ENCODE measurements around the gene FLAD1. TPM values are rescaled to one million over a fixed set of nuclear protein-coding genes. Genes with fewer than 3 reads are reported as not detected.

Gene FLAD1
- total RNA-seq, 2 experiments from 2014 or later: 62.8 to 63.2 TPM

DNA sequence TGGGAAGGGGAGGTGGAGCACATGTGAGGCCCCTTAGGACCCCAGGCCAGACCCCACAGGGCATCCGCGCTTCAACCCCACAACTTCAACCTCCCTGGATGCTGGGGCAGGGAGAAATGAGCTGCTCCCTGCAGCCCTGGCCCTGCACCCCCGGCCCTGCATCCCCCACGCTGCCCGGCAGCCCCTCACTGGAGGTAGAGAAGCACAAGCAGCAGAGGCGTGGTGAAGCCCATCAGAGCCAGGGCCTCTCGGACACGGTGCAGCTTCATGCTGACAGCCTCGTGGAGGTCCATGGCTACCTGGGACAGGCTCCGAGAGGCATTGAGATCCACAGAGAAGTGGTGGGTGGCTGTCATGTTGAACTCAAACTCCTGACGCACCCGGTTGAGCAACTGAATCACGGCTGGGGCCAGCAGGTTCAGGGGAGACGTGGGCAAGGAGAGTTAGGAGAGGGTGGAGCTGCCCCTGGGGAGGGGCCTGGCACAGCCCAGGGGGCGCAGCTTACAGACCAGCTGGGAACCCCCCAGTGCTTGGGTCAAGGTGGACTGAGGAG, 47.2 kb downstream of the FLAD1 start:
- POLR2A ChIA-PET: interaction anchor here (0.6 kb wide), 1 partner anchor 121 kb away, joined by 6 read pairs; no protein-coding TSS in a partner anchor
- CTCF ChIA-PET: interaction anchor here (1.0 to 1.1 kb wide), 2 partner anchors 13 to 71 kb away, joined by 3 to 4 read pairs; no protein-coding TSS in a partner anchor

GRCh38 chr1:155030899-155031298, 47.8 kb downstream of the FLAD1 start:
- POLR2A ChIA-PET: interaction anchor here (0.6 kb wide), 1 partner anchor 121 kb away, joined by 6 read pairs; no protein-coding TSS in a partner anchor

GRCh38 chr1:155032886-155033285, 49.7 kb downstream of the FLAD1 start:
- ChIA-PET CTCF (interaction anchor here (1.6 to 2.1 kb wide), 2 partner anchors 12 to 52 kb away, joined by 6 to 7 read pairs; no protein-coding TSS in a partner anchor), POLR2A (no interaction called here)

More at GRCh38 chr1:155030899-155031298, 47.8 kb downstream of the FLAD1 start:
- CTCF ChIA-PET: interaction anchor here (1.0 to 1.1 kb wide), 2 partner anchors 14 to 72 kb away, joined by 3 to 4 read pairs; no protein-coding TSS in a partner anchor

DNA sequence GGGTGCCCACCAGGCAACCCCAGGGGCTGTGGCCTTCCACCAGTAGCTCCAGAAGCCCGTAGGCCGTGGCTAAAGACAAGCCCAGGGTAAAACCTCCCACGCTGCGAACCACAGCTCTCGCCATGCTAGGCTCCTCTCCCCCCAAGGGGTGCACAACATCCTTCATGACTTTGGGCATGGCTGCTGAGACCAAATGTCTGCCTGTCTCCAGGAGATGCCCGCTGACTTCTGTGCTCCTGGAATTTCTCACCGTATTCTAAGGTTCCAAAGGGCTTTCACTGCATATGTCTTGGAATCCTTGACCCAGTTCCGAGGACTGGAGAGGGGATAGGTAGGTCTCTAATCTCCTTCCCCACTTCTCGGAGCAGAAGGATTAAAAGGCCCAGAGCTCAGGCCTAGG, 50.4 kb downstream of the FLAD1 start, which contains the start of the genes DCST1 and DCST2:
DCST1 (plus strand) TSS at position 301 of the 400 bp plus-strand sequence. CDS start 213 bp downstream, outside the sequence.
DCST2 (minus strand) TSS at position 258 of the 400 bp plus-strand sequence; CDS start at position 178, 80 bp downstream.
- ChIA-PET CTCF (interaction anchor here (1.0 to 2.1 kb wide), 3 partner anchors 11 to 52 kb away, joined by 3 to 7 read pairs (median 6); no protein-coding TSS in a partner anchor), POLR2A (no interaction called here)

DNA sequence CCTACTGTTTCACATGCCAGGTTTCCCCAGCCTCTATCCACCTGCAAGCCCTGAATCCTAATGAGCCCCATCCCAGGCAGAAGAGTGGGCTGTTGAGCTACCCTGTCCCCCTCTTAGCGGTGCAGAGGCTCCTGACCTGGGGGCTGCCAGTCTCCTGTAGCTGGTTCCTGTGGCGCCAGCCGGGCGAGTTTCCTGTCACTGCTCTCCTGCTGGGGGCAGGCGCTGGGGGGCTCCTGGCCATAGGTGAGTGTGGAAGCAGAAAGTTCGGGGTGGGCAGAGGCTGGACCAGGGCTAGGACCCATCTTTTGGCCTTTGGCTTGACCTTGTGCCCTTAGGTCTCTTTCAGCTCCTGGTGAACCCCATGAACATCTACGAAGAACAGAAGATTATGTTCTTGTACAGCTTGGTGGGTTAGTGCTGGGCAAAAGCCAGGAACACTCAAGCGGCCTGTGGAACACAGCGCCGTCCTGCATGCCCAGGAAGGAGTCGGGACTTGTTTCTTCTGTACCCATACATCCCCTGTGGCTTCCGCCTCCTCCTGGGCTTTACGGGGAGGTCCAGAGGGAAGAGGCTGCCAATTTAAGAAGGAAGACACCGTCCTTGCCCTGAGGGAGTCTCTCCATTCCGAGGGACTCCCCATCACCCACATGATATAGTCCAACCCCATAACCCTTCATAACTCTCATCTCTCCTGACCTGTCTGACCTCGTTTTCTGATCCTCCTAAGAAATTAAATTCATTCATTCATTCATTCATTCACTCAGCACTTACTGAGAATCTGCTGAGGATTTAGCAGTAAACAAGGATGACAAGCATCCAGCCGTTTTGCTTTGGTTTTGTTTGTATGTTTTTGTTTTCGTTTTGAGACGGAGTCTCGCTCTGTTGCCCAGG, 51.4 kb downstream of the FLAD1 start:
- CTCF ChIA-PET: interaction anchor here (1.0 to 2.1 kb wide), 3 partner anchors 17 to 51 kb away, joined by 3 to 6 read pairs (median 4); no protein-coding TSS in a partner anchor
- POLR2A ChIA-PET: no interaction called here

DNA sequence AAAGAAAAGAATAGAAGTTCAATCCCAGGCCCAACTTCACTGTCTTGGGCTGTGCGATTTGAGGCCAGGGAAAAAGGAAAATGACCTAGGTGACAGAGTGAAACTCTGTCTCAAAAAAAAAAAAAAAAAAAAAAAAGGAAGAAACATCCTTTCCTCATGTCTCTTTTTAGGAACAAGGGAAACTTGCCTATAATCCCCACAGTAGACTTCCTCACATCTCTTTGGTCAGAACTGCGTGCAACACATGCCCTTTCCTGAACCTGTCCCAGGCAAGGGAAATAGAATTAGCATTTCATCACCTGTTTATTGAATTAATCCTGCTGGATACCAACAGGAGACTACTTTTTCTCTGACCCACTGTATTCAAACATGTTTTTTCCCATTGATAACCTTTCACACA, 52.8 kb downstream of the FLAD1 start:
- CTCF ChIA-PET: interaction anchor here (1.1 kb wide), 1 partner anchor 19 kb away, joined by 4 read pairs; no protein-coding TSS in a partner anchor
- POLR2A ChIA-PET: no interaction called here

DNA sequence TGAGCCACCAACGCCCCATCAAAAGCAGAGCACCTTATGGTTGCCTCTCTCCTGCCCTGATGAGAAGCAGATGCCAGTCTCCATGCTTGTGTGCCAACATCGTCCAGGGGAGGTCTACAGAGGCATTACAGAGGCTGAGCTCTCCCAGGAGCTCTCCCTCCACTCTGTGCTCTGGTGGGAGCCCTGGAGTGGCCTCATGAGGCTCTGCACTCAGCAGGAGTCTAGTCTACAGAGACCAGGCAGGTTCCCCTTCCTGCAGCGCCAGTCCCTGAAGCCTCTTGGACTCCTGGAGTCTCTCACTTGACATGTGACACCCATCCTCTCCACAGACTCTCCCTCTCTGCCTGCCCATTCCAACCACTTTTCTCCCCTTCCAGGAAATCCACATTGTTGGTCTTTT, 53.9 kb downstream of the FLAD1 start:
- ChIA-PET POLR2A (no interaction called here), CTCF (interaction anchor here (2.4 kb wide), 1 partner anchor 14 kb away, joined by 8 read pairs; the partner anchor contains the start of gene ADAM15)

- CTCF ChIA-PET: interaction anchor here (1.0 to 2.4 kb wide), 3 partner anchors 13 to 39 kb away, joined by 3 to 8 read pairs (median 4); partner anchors contain the start of gene ADAM15
- POLR2A ChIA-PET: no interaction called here
Observed at GRCh38 chr1:155037851-155038441, 54.8 kb downstream of the FLAD1 start.

DNA sequence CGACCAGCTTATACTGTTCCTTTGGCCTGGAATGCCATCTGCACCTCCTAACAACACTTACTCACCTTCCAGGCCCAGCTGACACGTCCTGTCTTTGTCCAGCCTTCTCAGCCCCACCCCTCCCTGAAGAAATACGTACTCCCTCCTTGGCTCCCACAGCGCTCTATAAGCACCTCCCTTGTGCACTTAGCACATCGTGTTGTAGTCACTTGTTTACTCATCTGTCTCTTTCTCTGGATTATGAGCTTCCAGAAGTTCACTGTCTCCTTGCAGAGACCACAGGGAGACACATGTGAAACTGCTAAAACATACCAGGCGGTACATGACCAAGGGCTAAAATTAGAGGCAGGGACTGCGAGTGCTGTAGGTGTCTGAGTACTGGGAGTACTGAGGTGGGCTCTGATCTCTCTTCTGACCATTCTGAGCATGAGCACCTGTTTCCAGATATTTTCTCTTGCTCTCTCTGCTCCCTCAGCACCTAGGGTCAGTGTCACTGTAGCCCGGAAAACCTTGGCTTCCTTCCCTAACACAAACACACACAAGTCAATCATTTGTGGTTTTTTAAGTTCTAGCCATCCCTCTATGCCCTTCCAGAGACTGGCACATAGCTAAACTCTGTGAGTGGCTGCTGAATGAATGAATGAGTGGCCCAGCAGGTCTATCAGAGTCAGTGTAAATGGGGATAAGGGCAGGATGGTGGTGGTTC, 55.6 kb downstream of the FLAD1 start:
- ChIA-PET POLR2A (no interaction called here), CTCF (interaction anchor here (0.5 to 2.4 kb wide), 5 partner anchors 12 to 73 kb away, joined by 3 to 8 read pairs (median 4); partner anchors contain the start of gene ADAM15)

DNA sequence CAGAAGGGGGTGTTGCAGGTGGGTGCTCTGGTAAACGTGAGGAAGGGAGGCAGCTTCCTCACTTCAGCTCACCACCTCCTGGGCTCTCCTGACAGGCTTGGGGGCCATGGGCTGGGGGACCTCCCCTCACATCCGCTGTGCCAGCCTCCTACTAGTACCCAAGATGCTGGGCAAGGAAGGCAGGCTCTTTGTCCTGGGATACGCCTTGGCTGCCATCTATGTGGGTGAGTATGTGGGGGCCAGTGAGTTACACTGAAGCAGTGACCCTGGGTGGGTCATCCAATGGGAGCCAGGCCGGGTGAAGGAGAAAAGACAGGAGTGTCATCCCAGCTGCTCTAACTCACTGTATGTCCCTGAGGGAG, 56.1 kb downstream of the FLAD1 start:
- CTCF ChIA-PET: interaction anchor here (0.5 to 2.4 kb wide), 6 partner anchors 12 to 72 kb away, joined by 3 to 8 read pairs (median 4); partner anchors contain the start of gene ADAM15
- POLR2A ChIA-PET: no interaction called here

GRCh38 chr1:155040358-155041093, 57.4 kb downstream of the FLAD1 start:
- ChIA-PET CTCF (interaction anchor here (1.1 to 5.8 kb wide), 5 partner anchors 20 to 44 kb away, joined by 3 to 30 read pairs (median 6); partner anchors contain the start of gene EFNA4), POLR2A (no interaction called here)

Other genes starting within 250 kb of the FLAD1 start
- under 1 TPM; 0.10 to 0.30 TPM for gene KCNN3, start 113.1 kb upstream of the FLAD1 start, total RNA-seq
- gene PMVK, start 46.6 kb upstream of the FLAD1 start, total RNA-seq: 10 to 100 TPM; 42.6 to 44.1 TPM
- gene PBXIP1, start 27.2 kb upstream of the FLAD1 start, total RNA-seq: 10 to 100 TPM; 11.2 to 11.7 TPM
- 10 to 100 TPM; 28.7 to 30.1 TPM for gene PYGO2, start 21.6 kb upstream of the FLAD1 start, total RNA-seq
- gene SHC1, start 12.6 kb upstream of the FLAD1 start, total RNA-seq: 10 to 100 TPM; 31.2 to 36.3 TPM
- 100 to 1,000 TPM; 136 to 137 TPM for gene CKS1B, start 8.7 kb upstream of the FLAD1 start, total RNA-seq
- under 1 TPM in 1 of 2 experiments, not detected in 1; 0.61 TPM for gene LENEP, start 10.2 kb downstream of the FLAD1 start, total RNA-seq
- gene ZBTB7B, start 19.5 kb downstream of the FLAD1 start, total RNA-seq: 10 to 100 TPM; 33.4 to 34.3 TPM
- gene DCST2, start 50.4 kb downstream of the FLAD1 start, total RNA-seq: under 1 TPM in 1 of 2 experiments, not detected in 1; 0.21 TPM
- gene DCST1, start 50.5 kb downstream of the FLAD1 start, total RNA-seq: not detected
- 10 to 100 TPM; 38.5 to 44.6 TPM for gene ADAM15, start 68.0 kb downstream of the FLAD1 start, total RNA-seq
- gene EFNA4, start 80.4 kb downstream of the FLAD1 start, total RNA-seq: 1 to 10 TPM; 3.4 to 4.6 TPM
- 1 to 10 TPM; 3.1 to 3.5 TPM for gene EFNA3, start 95.5 kb downstream of the FLAD1 start, total RNA-seq
- under 1 TPM in 1 of 2 experiments, not detected in 1; 0.15 TPM for gene EFNA1, start 144.5 kb downstream of the FLAD1 start, total RNA-seq
- 10 to 100 TPM; 54.3 to 56.8 TPM for gene SLC50A1, start 152.5 kb downstream of the FLAD1 start, total RNA-seq
- 10 to 100 TPM; 31.3 to 32.0 TPM for gene DPM3, start 157.2 kb downstream of the FLAD1 start, total RNA-seq
- gene KRTCAP2, start 190.0 kb downstream of the FLAD1 start, total RNA-seq: 100 to 1,000 TPM; 179 to 199 TPM
- gene TRIM46, start 190.5 kb downstream of the FLAD1 start, total RNA-seq: 1 to 10 TPM; 7.3 to 7.8 TPM
- 1 to 10 TPM; 7.0 to 8.7 TPM for gene THBS3, start 224.6 kb downstream of the FLAD1 start, total RNA-seq
- gene MTX1, start 225.4 kb downstream of the FLAD1 start, total RNA-seq: 10 to 100 TPM; 70.4 to 71.1 TPM